GM12872 (cell line): ENCODE measurements around the gene MGA.

Experiments
- TF ChIP-seq, protein P1 (sequence below): IDR thresholded peaks from 3 replicates; pipeline ENCODE4 v1.5.1; 2011; ENCODE audit warnings: low read depth, mild to moderate bottlenecking, low read length, moderate library complexity; ENCODE audit not compliant: insufficient read depth

MGA gene

GRCh38 chr15:41778521-41778920, 118.3 kb downstream of the MGA start:
- TF ChIP-seq, protein P1, sequence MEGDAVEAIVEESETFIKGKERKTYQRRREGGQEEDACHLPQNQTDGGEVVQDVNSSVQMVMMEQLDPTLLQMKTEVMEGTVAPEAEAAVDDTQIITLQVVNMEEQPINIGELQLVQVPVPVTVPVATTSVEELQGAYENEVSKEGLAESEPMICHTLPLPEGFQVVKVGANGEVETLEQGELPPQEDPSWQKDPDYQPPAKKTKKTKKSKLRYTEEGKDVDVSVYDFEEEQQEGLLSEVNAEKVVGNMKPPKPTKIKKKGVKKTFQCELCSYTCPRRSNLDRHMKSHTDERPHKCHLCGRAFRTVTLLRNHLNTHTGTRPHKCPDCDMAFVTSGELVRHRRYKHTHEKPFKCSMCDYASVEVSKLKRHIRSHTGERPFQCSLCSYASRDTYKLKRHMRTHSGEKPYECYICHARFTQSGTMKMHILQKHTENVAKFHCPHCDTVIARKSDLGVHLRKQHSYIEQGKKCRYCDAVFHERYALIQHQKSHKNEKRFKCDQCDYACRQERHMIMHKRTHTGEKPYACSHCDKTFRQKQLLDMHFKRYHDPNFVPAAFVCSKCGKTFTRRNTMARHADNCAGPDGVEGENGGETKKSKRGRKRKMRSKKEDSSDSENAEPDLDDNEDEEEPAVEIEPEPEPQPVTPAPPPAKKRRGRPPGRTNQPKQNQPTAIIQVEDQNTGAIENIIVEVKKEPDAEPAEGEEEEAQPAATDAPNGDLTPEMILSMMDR: no peak

- TF ChIP-seq, protein P1: no peak
Measured at GRCh38 chr15:41779662-41780157, 119.5 kb downstream of the MGA start.

- TF ChIP-seq, protein P1: no peak
Measured at GRCh38 chr15:41780266-41780665, 120.1 kb downstream of the MGA start.

GRCh38 chr15:41780727-41781126, 120.5 kb downstream of the MGA start:
- TF ChIP-seq, protein P1: no peak

GRCh38 chr15:41782371-41783282, 122.4 kb downstream of the MGA start:
- TF ChIP-seq, protein P1: no peak

GRCh38 chr15:41783296-41783695, 123.1 kb downstream of the MGA start:
- TF ChIP-seq, protein P1: no peak

DNA sequence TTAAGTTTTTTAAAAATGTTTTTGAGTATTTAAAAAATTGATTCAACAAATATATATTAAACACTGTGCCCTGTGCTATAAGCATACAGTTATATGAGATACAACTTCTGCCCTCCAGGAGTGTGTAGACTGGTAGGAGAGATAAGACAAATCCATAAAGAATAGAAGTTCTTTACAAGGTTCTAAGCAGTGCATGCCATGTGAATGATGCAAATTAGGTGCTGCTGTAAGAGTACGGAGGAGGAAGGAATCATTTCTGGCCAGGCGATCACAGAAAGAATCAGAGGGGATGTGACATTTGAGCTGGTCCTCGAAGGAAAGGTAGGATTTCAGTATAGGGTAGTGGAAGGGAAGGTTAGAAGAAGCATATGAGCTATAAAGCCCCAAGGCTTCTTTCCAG, 128.1 kb downstream of the MGA start:
- TF ChIP-seq, protein P1: no peak
